BJ (cell line): ENCODE results near the gene FAM240A. TPM values are rescaled to one million over a fixed set of nuclear protein-coding genes. Genes with fewer than 3 reads are reported as not detected.

Source experiments
- CTCF ChIA-PET: fragments of 350-600 bp; formaldehyde crosslinking; extraction: SDS; loops from one replicate; lab custom pipeline; 2021; ENCODE audit warnings: antibody characterized with exemption, inconsistent platforms; lab: Yijun Ruan, JAX
- POLR2A ChIA-PET: fragments of 300-600 bp; sonication (Branson Sonifier 250); formaldehyde crosslinking; extraction: SDS; loops from one replicate; lab custom pipeline; 2021; ENCODE audit warnings: antibody characterized with exemption; lab: Charles Lee
- DNase-seq: peaks from one replicate; pipeline ENCODE4 v3.0.0-alpha.2; 2011; ENCODE audit warnings: low read depth
- H3K27me3 ChIP-seq: 2 replicates; pipeline ENCODE4 v1.6.0; 2011; ENCODE audit warnings: low read length; ENCODE audit not compliant: control insufficient read depth, insufficient read depth
- H3K36me3 ChIP-seq: 2 replicates; pipeline ENCODE4 v1.5.1; 2011; ENCODE audit warnings: low read length; ENCODE audit not compliant: control insufficient read depth, insufficient read depth
- H3K4me3 ChIP-seq: 2 replicates; pipeline ENCODE4 v1.5.1; 2011; ENCODE audit warnings: low read depth, mild to moderate bottlenecking, control low read depth, low read length
- CTCF ChIP-seq: IDR thresholded peaks from 2 replicates; pipeline ENCODE4 v1.5.1; 2011; ENCODE audit warnings: low read depth, mild to moderate bottlenecking, control low read depth, inconsistent platforms, low read length, moderate library complexity; ENCODE audit not compliant: insufficient read depth
- polyA plus RNA-seq: library from polyadenylated mRNA; depleted of rRNA; stranded (reverse); fragments of >200 nt; gene quantifications from 2 replicates; pipeline ENCODE4 v1.2.3, GENCODE V29; 2011

FAM240A gene
- polyA plus RNA-seq, 1 experiment = not detected

- Histone ChIP-seq H3K36me3 (no peaks in the 10 kb centered on the region), H3K27me3 (peaks cover 1% of the 10 kb centered on the region; the same call in 1 of the 2 replicates), H3K4me3 (no peak overlapping the region)
- TF ChIP-seq CTCF = no peak
- no peak for DNase-seq
- CTCF ChIA-PET = interaction anchor here (0.7 to 6.1 kb wide), 3 partner anchors 10 to 250 kb away, joined by 3 to 24 read pairs (median 3); no protein-coding TSS in a partner anchor
- POLR2A ChIA-PET = no interaction called here
These were observed 47.7 kb downstream of the FAM240A start for GRCh38 chr3:46660003-46660402.

GRCh38 chr3:46660543-46661523 lies 48.5 kb downstream of the FAM240A start:
- Histone ChIP-seq H3K4me3 (no peak overlapping the region), H3K27me3 (peaks cover 1% of the 10 kb centered on the region; the same call in 1 of the 2 replicates), H3K36me3 (no peaks in the 10 kb centered on the region)
- no peak for DNase-seq
- POLR2A ChIA-PET = no interaction called here
- CTCF ChIA-PET = interaction anchor here (1.0 to 6.1 kb wide), 4 partner anchors 14 to 249 kb away, joined by 3 to 24 read pairs (median 3); no protein-coding TSS in a partner anchor
- TF ChIP-seq CTCF = no peak

GRCh38 chr3:46661776-46662766 lies 49.7 kb downstream of the FAM240A start:
- CTCF ChIA-PET = interaction anchor here (0.6 to 6.1 kb wide), 5 partner anchors 10 to 1308 kb away, joined by 3 to 24 read pairs (median 3); no protein-coding TSS in a partner anchor

GRCh38 chr3:46662771-46663551 lies 50.6 kb downstream of the FAM240A start:
- peak; percentile 19 for DNase-seq
- ChIA-PET CTCF (interaction anchor here (0.6 to 6.1 kb wide), 5 partner anchors 9 to 174 kb away, joined by 3 to 24 read pairs (median 8); no protein-coding TSS in a partner anchor), POLR2A (no interaction called here)
- TF ChIP-seq CTCF = no peak
- Histone ChIP-seq H3K36me3 (no peaks in the 10 kb centered on the region), H3K4me3 (no peak overlapping the region), H3K27me3 (peaks cover 1% of the 10 kb centered on the region; the same call in 1 of the 2 replicates)

More at GRCh38 chr3:46661776-46662766, 49.7 kb downstream of the FAM240A start:
- Histone ChIP-seq H3K27me3 (peaks cover 1% of the 10 kb centered on the region; the same call in 1 of the 2 replicates), H3K36me3 (no peaks in the 10 kb centered on the region), H3K4me3 (no peak overlapping the region)
- no peak for TF ChIP-seq CTCF
- POLR2A ChIA-PET = no interaction called here
- DNase-seq = no peak
